A673 (cell line): ENCODE results near the gene APOBEC3F. TPM values are rescaled to one million over a fixed set of nuclear protein-coding genes. Genes with fewer than 3 reads are reported as not detected.
"Not testable (repeated sequence)": the region's sequence is repeated elsewhere in the genome, so short reads cannot be mapped to it uniquely, and the experiment has no call there.

Experiments used
- BruUV-seq: library from RNA; stranded (reverse); fragments of 400-500 nt; replicated peaks from 2 replicates; lab custom pipeline; 2021; lab: Mats Ljungman, UMichigan
- CTCF ChIA-PET: fragments of 300-600 bp; sonication (Branson Sonifier 250); formaldehyde crosslinking; loops from one replicate; lab custom pipeline; 2022; ENCODE audit warnings: antibody characterized with exemption; lab: Charles Lee
- POLR2A ChIA-PET: fragments of 300-600 bp; sonication (Branson Sonifier 250); formaldehyde crosslinking; loops from one replicate; lab custom pipeline; 2022; ENCODE audit warnings: antibody characterized with exemption; ENCODE audit not compliant: low non-redundant PET; lab: Charles Lee
- DNase-seq: peaks from one replicate; pipeline ENCODE4 v3.0.0-alpha.2; 2015; ENCODE audit warnings: low spot score
- H3K27ac ChIP-seq: fragments of 200-600 bp; sonication (generic); 2 replicates; pipeline ENCODE4 v1.5.1; 2016; ENCODE audit warnings: mixed run types, low read depth, mild to moderate bottlenecking, mixed read lengths, antibody characterized with exemption, low read length; ENCODE audit not compliant: poor library complexity, severe bottlenecking
- H3K27me3 ChIP-seq: fragments of 200-600 bp; sonication (generic); replicated peaks from 2 replicates; pipeline ENCODE4 v1.6.1; 2017; ENCODE audit warnings: mixed run types, low read depth, mild to moderate bottlenecking, mixed read lengths, antibody characterized with exemption, low read length; ENCODE audit not compliant: insufficient read depth, poor library complexity
- H3K36me3 ChIP-seq: fragments of 200-600 bp; sonication (generic); 2 replicates; pipeline ENCODE4 v1.6.1; 2016; ENCODE audit warnings: mixed run types, mild to moderate bottlenecking, mixed read lengths, antibody characterized with exemption, low read length; ENCODE audit not compliant: insufficient read depth, poor library complexity, severe bottlenecking
- H3K4me1 ChIP-seq: fragments of 200-600 bp; sonication (generic); 2 replicates; pipeline ENCODE4 v1.6.1; 2017; ENCODE audit warnings: mixed run types, mild to moderate bottlenecking, mixed read lengths, antibody characterized with exemption, low read length; ENCODE audit not compliant: insufficient read depth, poor library complexity, severe bottlenecking
- H3K4me3 ChIP-seq: fragments of 200-600 bp; sonication (generic); 2 replicates; pipeline ENCODE4 v1.5.1; 2016; ENCODE audit warnings: low read depth, mixed run types, mild to moderate bottlenecking, mixed read lengths, low read length; ENCODE audit not compliant: poor library complexity, severe bottlenecking
- H3K9me3 ChIP-seq: fragments of 200-600 bp; sonication (generic); 2 replicates; pipeline ENCODE4 v1.6.1; 2016; ENCODE audit warnings: mixed run types, low read depth, mild to moderate bottlenecking, mixed read lengths, antibody characterized with exemption, low read length; ENCODE audit not compliant: poor library complexity, severe bottlenecking
- EZH2 ChIP-seq: fragments of 200-600 bp; sonication (generic); IDR thresholded peaks from 2 replicates; pipeline ENCODE4 v1.6.1; 2017; ENCODE audit warnings: borderline replicate concordance, low read depth, mild to moderate bottlenecking, mixed read lengths, antibody characterized with exemption, low read length; ENCODE audit not compliant: poor library complexity, severe bottlenecking
- intact Hi-C: fragments of 100-400 bp; cut with micrococcal nuclease; formaldehyde crosslinking; loops from one replicate; pipeline ENCODE4 v1.10.0; 2022; ENCODE audit not compliant: unreplicated experiment
- total RNA-seq: library from RNA; stranded (reverse); gene quantifications from 2 replicates; pipeline ENCODE4 v1.2.3, GENCODE V29; 2021
- TF ChIP-seq, protein P1 (sequence below): fragments of 300-800, 200-600 bp; sonication (generic); conservative IDR thresholded peaks from 2 replicates; pipeline ENCODE4 v1.5.1; 2017; ENCODE audit warnings: low read depth, mild to moderate bottlenecking, antibody characterized with exemption, low read length, moderate library complexity, mixed read lengths

Gene APOBEC3F
- total RNA-seq, 1 experiment from 2014 or later, result 4.5 TPM

DNA sequence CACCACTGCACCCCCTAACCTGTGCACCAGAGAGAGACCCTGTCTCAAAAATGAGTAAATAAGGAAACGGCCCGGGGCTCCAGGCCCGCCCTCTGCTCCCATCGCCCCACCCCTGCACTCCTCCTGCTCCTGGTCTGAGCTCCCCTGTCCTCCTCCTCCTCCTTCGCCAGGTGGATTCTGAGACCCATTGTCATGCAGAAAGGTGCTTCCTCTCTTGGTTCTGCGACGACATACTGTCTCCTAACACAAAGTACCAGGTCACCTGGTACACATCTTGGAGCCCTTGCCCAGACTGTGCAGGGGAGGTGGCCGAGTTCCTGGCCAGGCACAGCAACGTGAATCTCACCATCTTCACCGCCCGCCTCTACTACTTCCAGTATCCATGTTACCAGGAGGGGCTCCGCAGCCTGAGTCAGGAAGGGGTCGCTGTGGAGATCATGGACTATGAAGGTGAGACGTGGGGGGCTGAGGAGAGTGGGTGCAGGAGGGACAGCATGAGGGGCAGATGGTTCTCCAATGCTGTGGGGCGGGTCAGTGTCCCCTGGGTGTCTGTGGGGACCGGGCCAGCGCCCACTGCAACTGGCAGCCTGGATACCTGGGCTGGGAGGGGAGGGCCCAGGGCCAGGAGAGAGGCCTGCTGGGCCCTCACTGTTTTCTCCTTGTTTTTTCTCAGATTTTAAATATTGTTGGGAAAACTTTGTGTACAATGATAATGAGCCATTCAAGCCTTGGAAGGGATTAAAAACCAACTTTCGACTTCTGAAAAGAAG lies 22.9 kb upstream of the APOBEC3F start:
- TF ChIP-seq, protein P1, sequence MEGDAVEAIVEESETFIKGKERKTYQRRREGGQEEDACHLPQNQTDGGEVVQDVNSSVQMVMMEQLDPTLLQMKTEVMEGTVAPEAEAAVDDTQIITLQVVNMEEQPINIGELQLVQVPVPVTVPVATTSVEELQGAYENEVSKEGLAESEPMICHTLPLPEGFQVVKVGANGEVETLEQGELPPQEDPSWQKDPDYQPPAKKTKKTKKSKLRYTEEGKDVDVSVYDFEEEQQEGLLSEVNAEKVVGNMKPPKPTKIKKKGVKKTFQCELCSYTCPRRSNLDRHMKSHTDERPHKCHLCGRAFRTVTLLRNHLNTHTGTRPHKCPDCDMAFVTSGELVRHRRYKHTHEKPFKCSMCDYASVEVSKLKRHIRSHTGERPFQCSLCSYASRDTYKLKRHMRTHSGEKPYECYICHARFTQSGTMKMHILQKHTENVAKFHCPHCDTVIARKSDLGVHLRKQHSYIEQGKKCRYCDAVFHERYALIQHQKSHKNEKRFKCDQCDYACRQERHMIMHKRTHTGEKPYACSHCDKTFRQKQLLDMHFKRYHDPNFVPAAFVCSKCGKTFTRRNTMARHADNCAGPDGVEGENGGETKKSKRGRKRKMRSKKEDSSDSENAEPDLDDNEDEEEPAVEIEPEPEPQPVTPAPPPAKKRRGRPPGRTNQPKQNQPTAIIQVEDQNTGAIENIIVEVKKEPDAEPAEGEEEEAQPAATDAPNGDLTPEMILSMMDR, result no peak
- no peak for TF ChIP-seq EZH2
- Histone ChIP-seq H3K4me3 (no peak overlapping the region), H3K4me1 (peaks cover 25% of the 10 kb centered on the region), H3K9me3 (no peaks in the 10 kb centered on the region), H3K36me3 (no peaks in the 10 kb centered on the region), H3K27ac (no peak overlapping the region), H3K27me3 (no peaks in the 10 kb centered on the region)
- BruUV-seq, result no TSS peak
- no peak for DNase-seq
- intact Hi-C loops, result no loop called here
- CTCF ChIA-PET, result interaction anchor here (0.6 kb wide), 1 partner anchor 15 kb away, joined by 4 read pairs; no protein-coding TSS in a partner anchor
- POLR2A ChIA-PET, result no interaction called here

GRCh38 chr22:39020021-39020651 lies 20.5 kb upstream of the APOBEC3F start:
- DNase-seq, result peak; percentile 67
- H3K27ac ChIP-seq, H3K9me3 ChIP-seq, H3K36me3 ChIP-seq, BruUV-seq, intact Hi-C loops, CTCF ChIA-PET, POLR2A ChIA-PET, H3K27me3 ChIP-seq: not testable (repeated sequence)
- peaks cover 13% of the 10 kb centered on the region for H3K4me1 ChIP-seq
- peak overlapping the region; percentile 34 for H3K4me3 ChIP-seq

DNA sequence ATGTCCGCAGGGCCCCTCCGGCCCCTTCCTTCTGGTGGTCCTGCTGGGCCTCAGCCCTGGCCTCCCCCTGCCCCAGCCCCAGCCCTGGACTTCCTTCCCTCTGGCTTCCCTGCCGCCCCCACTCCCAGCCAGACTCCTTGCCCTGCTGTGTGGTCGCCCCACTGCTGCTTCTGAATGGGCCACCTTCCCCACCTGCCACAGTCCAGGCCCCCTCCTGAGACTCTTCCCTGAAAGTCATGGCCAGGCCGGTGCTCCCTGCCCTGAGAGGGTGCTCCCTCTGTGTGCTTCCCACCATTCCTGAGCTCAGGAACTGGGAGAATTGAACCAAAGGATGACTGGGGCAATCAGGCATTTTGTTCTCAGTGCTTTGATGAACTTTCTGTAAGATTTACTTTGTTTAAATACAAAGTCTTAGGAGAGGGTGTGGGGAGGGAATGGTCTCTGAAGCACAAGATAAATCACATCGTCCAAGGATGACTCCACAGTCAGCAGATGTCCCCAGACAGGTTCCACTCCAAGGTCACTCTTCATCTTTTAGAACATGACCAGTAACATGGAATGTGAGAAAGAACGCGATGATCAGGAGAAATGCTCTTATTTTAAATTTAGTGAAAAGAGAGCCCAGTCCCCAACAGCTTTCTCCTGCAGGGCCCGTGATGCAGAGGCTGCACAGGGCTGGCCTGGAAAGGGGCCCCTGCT lies 19.0 kb upstream of the APOBEC3F start:
- intact Hi-C loops, result no loop called here
- Histone ChIP-seq H3K27me3 (no peaks in the 10 kb centered on the region), H3K4me1 (peaks cover 13% of the 10 kb centered on the region), H3K4me3 (peak overlapping the region; percentile 34), H3K9me3 (no peaks in the 10 kb centered on the region), H3K27ac (peak overlapping the region; percentile 55), H3K36me3 (no peaks in the 10 kb centered on the region)
- no TSS peak for BruUV-seq
- TF ChIP-seq, protein P1, result no peak
- no peak for TF ChIP-seq EZH2
- DNase-seq, result no peak
- ChIA-PET CTCF (no interaction called here), POLR2A (no interaction called here)
